Nephron (organoid): ENCODE data around the gene AIRE.

ENCODE experiments used
- H3K27ac Mint-ChIP-seq, 3 experiments: 2 replicates each; pipeline ENCODE4 v1.8.0; 2020; ENCODE audit warnings: mixed read lengths in 3 of 3, mild to moderate bottlenecking in 2 of 3, moderate library complexity in 1 of 3
- H3K27me3 Mint-ChIP-seq: 2 replicates; pipeline ENCODE4 v1.8.0; 2021; ENCODE audit warnings: low read depth, mild to moderate bottlenecking, moderate library complexity, mixed read lengths
- H3K36me3 Mint-ChIP-seq: 2 replicates; pipeline ENCODE4 v1.8.0; 2020; ENCODE audit warnings: low read depth, mixed read lengths
- H3K4me1 Mint-ChIP-seq: 2 replicates; pipeline ENCODE4 v1.8.0; 2020; ENCODE audit warnings: mixed read lengths
- H3K4me3 Mint-ChIP-seq, 3 experiments: 2 replicates each; pipeline ENCODE4 v1.8.0; 2020; ENCODE audit warnings: mild to moderate bottlenecking in 3 of 3, mixed read lengths in 3 of 3, moderate library complexity in 2 of 3
- H3K9me3 Mint-ChIP-seq: 2 replicates; pipeline ENCODE4 v1.8.0; 2020; ENCODE audit warnings: mixed read lengths
- TF ChIP-seq, protein P1 (sequence below), 3 experiments: fragments of 200-600 bp; sonication (generic); IDR thresholded peaks; one replicate each; pipeline ENCODE4 v1.5.0; 2021; ENCODE audit warnings: antibody characterized with exemption in 3 of 3; ENCODE audit not compliant: unreplicated experiment in 3 of 3

AIRE gene

DNA sequence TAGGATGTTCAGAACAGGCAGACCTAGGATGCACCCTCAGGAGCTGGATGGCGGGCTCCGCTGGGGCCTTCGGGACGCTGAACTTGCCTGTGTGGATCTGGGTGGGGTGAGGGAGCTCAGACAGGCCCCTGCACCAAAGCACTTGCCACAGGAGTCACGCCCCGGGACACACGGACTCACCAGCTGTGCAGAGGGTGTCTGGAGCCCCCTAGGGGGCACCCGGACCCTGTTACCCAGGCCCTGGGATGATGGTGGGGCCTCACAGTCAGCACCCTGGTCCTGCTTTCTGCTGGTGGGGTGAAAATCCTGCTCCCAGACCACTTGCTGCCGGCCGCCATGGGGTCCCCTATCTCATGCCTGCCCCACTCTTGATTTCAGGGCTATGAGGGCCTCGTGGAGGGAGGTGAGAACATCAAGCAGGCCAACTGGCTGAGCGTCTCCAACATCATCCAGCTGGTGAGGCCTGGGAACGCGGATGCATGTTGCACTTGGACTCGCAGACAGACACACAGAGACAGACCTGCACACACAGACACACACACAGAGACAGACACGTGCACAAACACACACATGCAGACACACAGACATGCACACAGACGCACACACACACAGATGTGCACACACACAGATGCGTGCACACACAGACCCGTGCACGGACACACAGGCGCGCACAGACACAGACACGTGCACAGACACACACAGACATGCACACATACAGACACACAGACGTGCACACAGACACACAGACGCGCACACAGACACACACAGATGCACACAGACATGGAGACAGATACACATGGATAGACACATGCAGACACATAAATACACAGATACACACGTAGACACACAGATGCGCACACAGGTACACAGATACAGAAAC is 25.2 kb downstream of the AIRE start:
- Mint-ChIP-seq H3K27ac (no peak overlapping the region), H3K27me3 (no peaks in the 10 kb centered on the region), H3K36me3 (peaks cover 6% of the 10 kb centered on the region), H3K4me3 (no peak overlapping the region), H3K4me1 (peaks cover 5% of the 10 kb centered on the region), H3K9me3 (no peaks in the 10 kb centered on the region)
- TF ChIP-seq, protein P1, sequence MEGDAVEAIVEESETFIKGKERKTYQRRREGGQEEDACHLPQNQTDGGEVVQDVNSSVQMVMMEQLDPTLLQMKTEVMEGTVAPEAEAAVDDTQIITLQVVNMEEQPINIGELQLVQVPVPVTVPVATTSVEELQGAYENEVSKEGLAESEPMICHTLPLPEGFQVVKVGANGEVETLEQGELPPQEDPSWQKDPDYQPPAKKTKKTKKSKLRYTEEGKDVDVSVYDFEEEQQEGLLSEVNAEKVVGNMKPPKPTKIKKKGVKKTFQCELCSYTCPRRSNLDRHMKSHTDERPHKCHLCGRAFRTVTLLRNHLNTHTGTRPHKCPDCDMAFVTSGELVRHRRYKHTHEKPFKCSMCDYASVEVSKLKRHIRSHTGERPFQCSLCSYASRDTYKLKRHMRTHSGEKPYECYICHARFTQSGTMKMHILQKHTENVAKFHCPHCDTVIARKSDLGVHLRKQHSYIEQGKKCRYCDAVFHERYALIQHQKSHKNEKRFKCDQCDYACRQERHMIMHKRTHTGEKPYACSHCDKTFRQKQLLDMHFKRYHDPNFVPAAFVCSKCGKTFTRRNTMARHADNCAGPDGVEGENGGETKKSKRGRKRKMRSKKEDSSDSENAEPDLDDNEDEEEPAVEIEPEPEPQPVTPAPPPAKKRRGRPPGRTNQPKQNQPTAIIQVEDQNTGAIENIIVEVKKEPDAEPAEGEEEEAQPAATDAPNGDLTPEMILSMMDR (IDR thresholded peaks at IDR 0.05; ENCODE audit: unreplicated experiment in 3 of 3) = no peak

DNA sequence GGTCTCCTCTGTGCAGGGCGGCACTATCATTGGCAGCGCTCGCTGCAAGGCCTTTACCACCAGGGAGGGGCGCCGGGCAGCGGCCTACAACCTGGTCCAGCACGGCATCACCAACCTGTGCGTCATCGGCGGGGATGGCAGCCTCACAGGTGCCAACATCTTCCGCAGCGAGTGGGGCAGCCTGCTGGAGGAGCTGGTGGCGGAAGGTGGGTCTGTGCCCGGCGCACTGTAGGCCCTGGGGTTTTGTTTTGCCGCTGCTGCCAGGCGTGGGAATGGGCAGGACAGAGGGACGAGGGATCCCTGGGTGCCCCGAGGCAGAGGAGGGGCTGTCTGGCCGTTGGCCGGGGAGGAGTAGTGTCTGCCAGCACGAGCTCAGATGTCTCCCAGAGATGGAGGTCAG is 26.4 kb downstream of the AIRE start:
- TF ChIP-seq, protein P1 (IDR thresholded peaks at IDR 0.05; ENCODE audit: unreplicated experiment in 3 of 3) = no peak
- no peak overlapping the region for H3K27ac Mint-ChIP-seq
- no peaks in the 10 kb centered on the region for H3K9me3 Mint-ChIP-seq
- no peaks in the 10 kb centered on the region for H3K27me3 Mint-ChIP-seq
- no peak overlapping the region for H3K4me3 Mint-ChIP-seq
- peaks cover 4% of the 10 kb centered on the region for H3K4me1 Mint-ChIP-seq
- H3K36me3 Mint-ChIP-seq = peaks cover 10% of the 10 kb centered on the region

DNA sequence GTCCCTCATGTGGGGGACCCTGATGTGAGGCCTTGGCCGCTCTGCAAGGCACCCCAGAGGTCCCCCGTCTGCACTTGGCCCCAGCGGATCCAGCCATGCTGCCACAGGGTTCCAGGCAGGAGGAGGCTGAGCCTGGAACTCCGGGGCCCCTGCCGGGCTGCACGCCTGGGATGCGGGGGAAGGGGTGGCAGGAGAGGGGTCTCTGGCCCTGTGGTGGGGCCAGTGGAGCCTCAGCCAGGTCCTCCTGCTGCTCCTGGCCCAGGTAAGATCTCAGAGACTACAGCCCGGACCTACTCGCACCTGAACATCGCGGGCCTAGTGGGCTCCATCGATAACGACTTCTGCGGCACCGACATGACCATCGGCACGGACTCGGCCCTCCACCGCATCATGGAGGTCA is 27.0 kb downstream of the AIRE start:
- Mint-ChIP-seq H3K9me3 (no peaks in the 10 kb centered on the region), H3K36me3 (peaks cover 10% of the 10 kb centered on the region), H3K4me1 (no peaks in the 10 kb centered on the region), H3K27ac (no peak overlapping the region), H3K4me3 (no peak overlapping the region), H3K27me3 (no peaks in the 10 kb centered on the region)
- TF ChIP-seq, protein P1 (IDR thresholded peaks at IDR 0.05; ENCODE audit: unreplicated experiment in 3 of 3) = no peak

DNA sequence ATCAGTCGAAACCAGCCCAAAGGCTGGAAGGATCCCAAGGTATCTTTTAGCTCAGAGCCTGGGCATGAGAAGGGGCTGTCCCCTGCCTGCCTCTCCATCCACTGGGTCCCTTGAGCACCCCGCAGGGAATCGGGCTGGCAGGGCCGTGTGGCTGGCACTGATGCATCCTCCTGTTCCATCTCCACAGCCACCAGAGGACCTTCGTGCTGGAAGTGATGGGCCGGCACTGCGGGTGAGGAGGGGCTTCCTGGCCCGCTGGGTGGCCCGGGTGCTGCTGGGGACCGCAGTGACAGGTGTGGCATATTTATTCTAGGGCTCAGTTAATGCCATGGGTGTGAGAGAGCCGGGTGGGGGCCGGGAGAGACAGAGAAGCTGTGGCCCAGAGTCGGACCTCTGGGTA is 27.8 kb downstream of the AIRE start:
- no peak overlapping the region for H3K4me3 Mint-ChIP-seq
- H3K4me1 Mint-ChIP-seq = no peaks in the 10 kb centered on the region
- no peaks in the 10 kb centered on the region for H3K27me3 Mint-ChIP-seq
- TF ChIP-seq, protein P1 (IDR thresholded peaks at IDR 0.05; ENCODE audit: unreplicated experiment in 3 of 3) = no peak
- no peaks in the 10 kb centered on the region for H3K9me3 Mint-ChIP-seq
- H3K27ac Mint-ChIP-seq = no peak overlapping the region
- H3K36me3 Mint-ChIP-seq = peaks cover 10% of the 10 kb centered on the region

DNA sequence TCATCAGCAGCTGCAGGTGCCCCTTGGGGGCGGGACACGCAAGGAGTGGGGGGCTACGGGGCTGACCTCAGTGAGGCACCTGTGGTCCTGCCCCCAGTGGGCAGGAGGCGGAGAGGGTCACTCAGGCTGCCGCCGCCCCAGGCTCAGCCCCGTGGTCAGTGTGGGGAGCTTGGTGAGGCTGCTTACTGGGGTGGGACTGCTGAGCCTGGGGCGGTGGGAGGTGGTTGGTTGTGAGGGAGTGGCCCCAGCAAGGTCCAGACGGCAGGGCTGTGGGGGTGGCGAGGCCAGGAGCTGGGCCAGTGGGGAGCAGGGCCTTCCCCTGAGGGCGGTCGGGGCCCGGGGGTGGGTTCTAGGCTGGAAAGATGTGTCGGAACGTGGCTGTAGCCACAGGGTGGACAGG is 28.5 kb downstream of the AIRE start:
- H3K27me3 Mint-ChIP-seq = no peaks in the 10 kb centered on the region
- H3K9me3 Mint-ChIP-seq = no peaks in the 10 kb centered on the region
- TF ChIP-seq, protein P1 (IDR thresholded peaks at IDR 0.05; ENCODE audit: unreplicated experiment in 3 of 3) = no peak
- H3K27ac Mint-ChIP-seq = no peak overlapping the region
- H3K4me1 Mint-ChIP-seq = no peaks in the 10 kb centered on the region
- peaks cover 10% of the 10 kb centered on the region for H3K36me3 Mint-ChIP-seq
- H3K4me3 Mint-ChIP-seq = no peak overlapping the region

DNA sequence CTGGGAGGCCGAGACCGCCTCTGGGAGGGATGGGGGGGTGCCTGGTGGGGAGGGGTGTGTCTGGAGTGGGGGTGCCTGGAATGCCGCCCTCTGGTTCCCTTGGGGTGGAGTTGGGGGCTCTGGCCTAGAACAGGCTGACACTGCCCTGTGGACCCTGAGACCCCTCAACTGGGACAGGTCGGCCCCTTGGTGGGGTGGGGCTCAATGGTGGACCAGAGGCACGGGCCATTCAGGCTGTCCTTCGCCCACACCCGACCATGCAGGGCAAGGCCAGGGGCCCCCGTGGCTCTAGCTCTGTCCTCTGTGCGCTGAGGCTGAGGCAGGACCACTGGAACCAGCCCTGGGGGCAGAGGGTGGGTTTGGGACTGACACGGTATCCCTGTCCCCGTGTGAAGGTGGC is 28.9 kb downstream of the AIRE start:
- Mint-ChIP-seq H3K4me3 (no peak overlapping the region), H3K27ac (no peak overlapping the region), H3K27me3 (no peaks in the 10 kb centered on the region), H3K4me1 (no peaks in the 10 kb centered on the region), H3K36me3 (peaks cover 10% of the 10 kb centered on the region), H3K9me3 (no peaks in the 10 kb centered on the region)
- TF ChIP-seq, protein P1 (IDR thresholded peaks at IDR 0.05; ENCODE audit: unreplicated experiment in 3 of 3) = no peak
